ENCODE results near the gene MORC4.

Gene MORC4

DNA sequence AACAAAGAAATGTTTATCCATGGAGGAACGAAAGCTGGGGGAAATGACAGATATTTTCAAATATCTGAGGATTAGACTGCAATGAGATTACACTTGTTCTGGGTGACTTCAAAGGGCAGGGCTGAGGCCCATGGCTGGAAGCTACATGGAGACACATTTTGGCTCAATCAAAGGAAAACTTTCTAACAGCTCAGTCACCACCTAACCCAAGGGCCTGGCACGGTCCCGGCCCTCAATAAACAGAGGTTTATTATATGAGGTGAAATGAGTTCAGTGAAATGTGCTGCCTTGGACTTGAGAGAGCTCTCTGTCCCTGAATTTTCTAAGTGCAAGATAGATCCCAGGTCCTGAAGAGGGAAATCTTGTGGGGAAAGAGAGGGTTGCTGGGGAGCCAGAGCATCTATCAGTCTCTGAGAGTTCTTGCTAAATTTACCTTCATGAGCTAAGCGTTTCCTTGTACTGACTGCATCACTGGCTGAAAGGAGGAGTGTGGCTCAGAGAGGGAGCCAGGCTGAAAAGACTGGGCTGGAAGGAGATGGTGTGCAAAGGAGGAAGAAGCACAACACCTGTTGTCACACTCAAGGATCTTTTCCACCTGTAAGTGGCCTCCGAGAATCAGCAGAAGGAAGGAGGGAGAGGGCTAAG, 94.8 kb downstream of the MORC4 start:
- DNase-seq: no peak

DNA sequence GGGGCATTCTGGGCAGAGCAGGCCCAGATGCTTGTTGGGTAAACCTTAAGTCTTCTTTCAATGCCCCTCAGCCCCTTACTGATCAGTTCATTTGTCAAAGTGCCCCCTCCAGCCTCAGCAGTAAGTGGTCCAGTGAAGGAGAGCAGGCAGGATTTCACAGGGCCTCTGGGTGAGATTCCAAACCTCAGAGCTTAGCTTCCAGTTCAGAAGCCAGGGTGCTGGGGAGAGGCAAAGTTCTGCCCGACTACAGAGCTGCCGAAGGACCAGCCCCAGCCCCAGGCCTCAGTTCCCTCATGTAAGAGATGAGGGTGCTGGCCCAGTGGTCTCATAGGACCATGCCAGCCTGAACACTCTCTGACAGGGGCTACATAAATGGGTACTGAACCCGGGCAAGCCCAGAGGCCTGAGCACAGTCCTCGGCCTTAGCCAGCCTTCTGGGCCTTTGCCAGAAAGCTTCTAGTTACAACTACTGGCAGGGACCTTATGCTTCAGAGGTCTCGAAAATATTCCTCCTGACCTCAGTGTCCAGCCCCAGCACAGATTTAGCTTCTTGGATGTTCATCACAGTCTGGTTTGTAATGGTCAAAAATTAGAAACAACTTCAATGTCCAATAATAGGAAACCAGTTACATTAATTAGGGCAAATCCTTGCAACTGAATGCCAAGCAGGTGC, 96.0 kb downstream of the MORC4 start:
- no peak for DNase-seq

DNA sequence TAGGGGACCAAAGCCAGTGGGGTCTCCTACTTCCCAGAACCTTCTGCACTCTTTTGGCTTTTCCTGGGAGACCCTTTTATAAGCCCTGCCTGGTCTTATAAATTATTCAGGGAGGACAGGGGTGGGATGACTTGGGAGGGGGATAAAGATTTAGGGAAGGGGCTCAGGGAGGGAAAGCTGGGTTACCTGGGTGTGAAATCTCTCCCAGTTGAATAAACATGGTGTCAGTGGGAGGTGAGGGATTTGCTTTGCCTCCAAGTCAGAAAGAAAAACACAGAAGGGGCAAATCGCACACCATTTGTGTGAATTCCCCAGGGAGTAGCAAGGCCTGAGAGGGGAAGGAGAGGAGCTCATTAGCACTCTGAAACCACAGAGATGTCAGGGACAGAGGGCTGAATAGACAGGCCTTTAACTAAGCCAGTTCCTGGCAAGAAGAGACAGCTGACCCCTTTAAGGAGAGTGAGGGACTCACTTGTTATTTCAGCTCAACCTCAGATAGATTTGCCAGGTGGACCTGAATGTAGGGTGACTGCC, 96.7 kb downstream of the MORC4 start, which contains the start of gene RIPPLY1:
TSS of gene RIPPLY1 (minus strand) at position 51 of the 534 bp plus-strand sequence. CDS start 54 bp downstream, outside the sequence.
- no peak for DNase-seq

DNA sequence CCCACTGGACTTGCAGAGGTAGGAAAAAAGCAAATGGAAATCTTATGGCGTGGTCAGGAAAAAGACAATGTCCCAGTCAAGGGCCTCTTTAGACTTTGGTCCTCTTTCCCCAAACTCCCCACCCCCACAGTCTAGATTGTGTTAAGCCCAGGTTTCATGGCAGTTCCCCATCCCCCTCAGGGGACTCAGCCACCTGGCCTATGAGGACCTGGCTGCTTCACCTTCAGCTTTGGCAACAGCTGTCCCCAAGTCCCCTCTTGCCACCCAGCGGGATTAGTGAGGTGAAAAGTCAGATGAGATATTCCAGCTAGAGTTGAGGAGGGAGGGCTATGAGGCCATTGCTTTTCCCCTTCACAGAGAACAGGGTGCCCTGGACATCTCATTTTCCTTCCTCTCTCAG, 97.3 kb downstream of the MORC4 start:
- DNase-seq: no peak

DNA sequence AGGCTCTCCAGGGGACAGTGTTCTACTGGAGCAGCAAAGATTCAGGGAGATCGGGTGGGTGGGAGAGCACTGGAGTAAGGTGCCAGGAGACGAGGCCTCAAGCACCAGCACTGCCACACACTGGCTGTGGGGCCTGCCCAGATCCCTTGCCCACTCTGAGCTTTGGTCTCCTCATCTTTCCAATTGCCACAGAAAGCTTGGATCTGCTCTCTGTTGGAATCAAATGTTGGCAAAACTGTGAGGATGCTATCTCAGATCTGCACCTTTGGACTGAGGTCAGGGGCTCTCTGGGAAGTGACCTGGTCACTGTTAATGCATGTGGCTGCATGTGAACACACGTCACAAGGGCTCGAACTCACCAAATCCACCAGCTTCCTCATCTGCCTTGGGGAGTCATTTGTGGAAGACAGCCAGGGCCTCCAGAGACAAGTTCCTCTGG, 98.2 kb downstream of the MORC4 start:
- no peak for DNase-seq

DNA sequence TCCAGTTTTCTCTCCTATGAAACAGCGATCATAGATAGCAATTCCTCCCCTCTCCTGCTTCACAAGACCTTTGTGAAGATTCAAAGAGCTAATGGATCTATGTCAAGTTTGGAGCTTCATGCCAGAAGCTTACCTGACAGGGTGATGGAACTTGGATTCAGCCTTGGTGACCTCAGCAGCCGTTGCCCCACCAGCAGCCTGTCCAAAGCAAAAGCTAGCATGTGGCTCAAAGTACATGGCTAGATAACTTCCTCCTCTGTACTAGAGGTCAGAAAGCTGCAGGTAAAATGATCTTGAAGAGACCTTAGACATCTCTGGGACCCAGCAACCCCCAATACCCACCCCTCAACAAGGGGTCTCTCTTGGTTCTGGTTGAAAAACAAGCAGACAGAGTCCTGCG, 98.7 kb downstream of the MORC4 start:
- DNase-seq: no peak

DNA sequence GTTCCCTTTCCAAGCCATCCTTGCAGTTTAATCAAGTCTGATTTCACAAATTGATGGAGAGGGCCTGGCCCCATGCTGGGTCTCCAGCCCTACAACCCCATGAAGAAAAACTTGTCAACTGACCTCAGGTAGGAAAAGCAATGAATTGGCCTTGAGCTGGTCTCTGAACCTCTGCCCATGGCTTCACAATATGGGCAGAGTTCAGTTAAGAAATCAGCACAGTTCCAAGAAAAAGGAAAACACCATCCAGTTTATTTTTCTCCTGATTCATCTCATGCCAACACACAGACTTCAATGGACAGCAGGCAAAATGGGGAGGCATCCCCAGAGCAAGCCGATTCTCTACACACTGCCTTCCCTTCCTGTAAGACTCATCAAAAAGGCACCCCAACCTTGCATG, 100.2 kb downstream of the MORC4 start:
- DNase-seq: no peak

DNA sequence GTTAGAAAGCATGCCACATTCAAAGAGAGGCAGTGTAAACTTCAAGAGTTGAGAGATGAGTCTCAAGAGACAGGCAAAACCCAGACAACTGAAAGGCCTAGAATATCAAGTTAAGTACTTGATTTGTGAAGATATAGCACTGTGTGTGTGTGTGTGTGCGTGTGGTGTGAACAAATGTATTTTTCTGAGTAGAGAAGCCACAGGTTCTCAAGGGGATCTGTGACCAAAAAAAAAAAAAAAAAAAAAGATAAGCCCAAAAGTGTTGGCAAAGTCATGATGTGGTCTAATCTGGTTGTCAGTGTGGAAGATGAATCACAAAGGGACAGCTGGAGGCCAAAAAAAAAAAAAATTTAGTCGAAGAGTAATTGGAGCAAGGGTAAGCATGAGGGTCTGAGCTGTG, 100.7 kb downstream of the MORC4 start:
- DNase-seq: no peak

DNA sequence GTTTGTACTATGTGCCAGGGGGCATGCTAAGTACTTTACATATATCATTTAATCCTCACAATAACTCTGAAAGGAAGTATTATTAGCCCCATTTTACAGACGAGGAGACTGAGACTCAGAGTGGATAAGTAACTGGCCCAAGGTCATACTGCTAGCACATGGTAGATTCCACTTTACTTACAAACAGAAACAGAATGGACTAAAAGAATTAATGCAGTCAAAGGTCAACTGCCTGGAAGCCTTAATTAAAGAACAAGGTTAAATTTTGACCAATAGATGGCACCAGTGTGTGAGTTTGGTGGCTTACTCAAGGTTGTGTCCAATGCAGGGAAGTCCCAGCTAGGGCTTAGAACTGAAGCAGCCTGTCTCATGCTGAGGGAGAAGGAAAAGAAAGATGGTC, 101.5 kb downstream of the MORC4 start:
- DNase-seq: no peak

DNA sequence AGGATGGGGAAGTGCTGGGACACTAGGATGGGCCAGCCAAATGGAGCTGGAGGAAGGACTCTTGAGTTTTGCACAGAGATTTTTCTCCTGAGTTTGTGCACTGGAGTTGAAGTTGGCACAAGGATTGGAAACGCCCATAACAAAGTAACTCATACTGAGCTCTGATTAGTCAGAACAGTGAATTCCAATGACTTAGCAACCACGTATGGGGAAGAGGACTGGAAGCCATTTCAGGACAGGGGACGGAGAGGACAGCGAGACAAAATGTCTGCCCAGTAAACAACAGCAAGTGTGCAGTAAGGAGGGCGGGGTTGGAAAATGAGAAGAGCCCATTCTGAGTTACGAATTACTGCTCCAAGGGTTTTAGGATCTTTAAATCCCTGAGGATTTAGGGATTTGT, 102.8 kb downstream of the MORC4 start:
- no peak for DNase-seq

DNA sequence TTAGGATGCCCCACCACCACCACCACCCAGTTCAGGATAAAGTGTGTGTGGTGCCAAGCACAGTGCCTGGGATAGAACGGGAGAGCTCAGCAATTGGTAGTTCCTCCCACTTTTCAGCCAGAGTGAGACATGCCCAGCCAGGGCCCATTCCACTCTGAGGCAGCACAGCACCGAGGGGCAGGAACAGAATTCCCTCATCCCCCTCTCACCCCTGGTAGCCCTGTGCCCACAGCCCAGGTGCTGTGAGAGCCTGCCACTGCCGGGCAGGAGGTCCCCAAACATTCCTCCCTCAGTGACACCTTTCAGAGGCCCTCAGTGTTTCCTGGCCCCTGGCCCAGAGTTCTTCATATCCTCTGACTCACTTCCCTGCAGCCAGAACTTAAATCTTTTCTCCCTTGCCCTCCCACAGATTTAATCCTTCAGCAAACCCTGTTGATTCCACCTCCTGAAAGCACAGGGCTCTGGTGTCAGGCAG, 105.0 kb downstream of the MORC4 start:
- DNase-seq: no peak

DNA sequence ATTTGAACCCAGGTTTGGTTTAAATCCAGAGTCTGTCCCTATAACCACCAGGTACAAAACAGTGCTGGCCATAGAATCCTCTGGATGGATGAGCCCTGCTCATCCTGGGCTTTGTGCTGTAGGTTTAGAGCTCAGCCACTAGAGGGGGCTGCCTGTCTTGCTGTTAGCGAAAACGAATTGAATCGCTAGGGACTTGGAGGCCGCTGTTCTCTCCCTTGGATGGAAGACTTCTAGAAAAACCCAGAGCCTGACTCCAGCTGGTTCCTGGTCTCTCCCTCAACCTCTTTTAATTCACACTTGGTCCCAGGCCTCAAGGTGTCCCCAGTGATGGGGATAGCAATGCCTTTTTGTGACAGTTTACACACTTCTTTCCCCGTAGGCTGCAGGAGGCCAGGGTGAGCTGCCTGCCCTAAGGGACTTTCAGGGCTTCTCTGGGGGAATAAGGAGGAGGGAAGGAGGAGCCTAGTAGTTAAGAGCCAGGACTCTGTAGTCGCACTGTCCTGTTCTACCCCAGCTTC, 105.6 kb downstream of the MORC4 start:
- DNase-seq: peak; percentile 32

DNA sequence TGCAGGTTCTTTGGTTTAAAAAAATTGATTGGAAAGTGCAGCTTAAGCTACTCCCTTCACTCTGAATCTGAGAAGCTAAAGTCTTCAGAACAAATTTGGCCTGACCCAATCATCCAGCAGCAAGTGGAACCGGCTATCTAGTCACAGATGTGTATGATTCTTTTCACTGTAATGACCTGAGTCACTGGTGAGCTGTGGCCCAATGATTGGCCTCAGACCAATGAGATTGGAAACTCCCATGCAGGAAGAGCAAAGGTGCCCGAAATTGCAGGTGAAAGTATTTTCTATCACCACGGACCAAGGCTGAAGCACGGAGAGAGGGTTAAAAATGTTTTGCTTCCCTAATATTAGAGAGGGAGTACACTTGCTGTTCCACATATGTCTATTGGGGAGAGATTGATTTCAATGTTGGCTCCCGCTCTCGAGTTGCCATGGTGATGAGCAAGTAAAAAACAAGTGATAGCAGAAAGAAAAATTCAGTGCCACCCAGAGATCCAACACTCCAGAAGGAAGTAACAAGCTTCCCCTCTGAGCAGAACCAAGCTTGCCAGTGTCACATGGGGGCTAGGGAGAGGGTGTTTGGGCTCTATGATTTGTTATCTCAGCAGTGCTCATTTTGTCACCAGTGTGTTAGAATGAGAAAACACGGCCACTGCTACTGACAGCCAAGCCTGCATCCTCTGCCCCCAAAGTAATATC, 108.1 kb downstream of the MORC4 start:
- DNase-seq: no peak
